Astrocyte (in vitro differentiated cells and primary cell): ENCODE data around the gene HYAL4.

ENCODE experiments used
- EZH2 ChIP-seq: IDR thresholded peaks from 2 replicates; pipeline ENCODE4 v1.6.1; 2012; ENCODE audit warnings: mild to moderate bottlenecking, low read length, inconsistent platforms; ENCODE audit not compliant: insufficient read depth
- TF ChIP-seq, protein P1 (sequence below): IDR thresholded peaks from 2 replicates; pipeline ENCODE4 v1.5.1; 2011; ENCODE audit warnings: low read depth, mild to moderate bottlenecking, inconsistent platforms, low read length, moderate library complexity; ENCODE audit not compliant: insufficient read depth

DNA sequence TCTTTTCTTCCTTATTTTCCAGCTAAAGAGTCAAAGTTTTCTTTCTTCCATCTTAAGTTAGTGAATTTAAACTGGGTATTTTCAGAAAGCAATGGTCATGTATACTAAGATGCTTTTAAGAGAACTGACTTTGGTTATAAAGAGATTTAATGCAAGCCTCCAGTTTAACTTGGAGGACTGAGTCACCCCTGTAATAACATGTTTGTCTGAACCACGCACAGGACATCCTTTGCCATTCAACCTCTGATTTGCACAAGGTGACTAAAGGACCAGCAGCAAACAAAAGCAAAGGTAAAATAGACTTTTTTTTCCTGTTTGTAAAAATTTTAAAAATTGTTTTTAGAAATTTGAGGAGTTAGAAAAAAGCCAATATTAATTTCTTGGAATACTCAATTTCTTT, 2.9 kb downstream of the HYAL4 start:
- TF ChIP-seq, protein P1, sequence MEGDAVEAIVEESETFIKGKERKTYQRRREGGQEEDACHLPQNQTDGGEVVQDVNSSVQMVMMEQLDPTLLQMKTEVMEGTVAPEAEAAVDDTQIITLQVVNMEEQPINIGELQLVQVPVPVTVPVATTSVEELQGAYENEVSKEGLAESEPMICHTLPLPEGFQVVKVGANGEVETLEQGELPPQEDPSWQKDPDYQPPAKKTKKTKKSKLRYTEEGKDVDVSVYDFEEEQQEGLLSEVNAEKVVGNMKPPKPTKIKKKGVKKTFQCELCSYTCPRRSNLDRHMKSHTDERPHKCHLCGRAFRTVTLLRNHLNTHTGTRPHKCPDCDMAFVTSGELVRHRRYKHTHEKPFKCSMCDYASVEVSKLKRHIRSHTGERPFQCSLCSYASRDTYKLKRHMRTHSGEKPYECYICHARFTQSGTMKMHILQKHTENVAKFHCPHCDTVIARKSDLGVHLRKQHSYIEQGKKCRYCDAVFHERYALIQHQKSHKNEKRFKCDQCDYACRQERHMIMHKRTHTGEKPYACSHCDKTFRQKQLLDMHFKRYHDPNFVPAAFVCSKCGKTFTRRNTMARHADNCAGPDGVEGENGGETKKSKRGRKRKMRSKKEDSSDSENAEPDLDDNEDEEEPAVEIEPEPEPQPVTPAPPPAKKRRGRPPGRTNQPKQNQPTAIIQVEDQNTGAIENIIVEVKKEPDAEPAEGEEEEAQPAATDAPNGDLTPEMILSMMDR = no peak
- TF ChIP-seq EZH2 = no peak
